PC-9 (cell line): ENCODE measurements around the gene ELFN1.

ENCODE experiments used
- CTCF ChIP-seq: fragments of 200-600 bp; sonication (generic); conservative IDR thresholded peaks from 2 replicates; pipeline ENCODE4 v1.6.1; 2017; ENCODE audit warnings: mixed run types, antibody characterized with exemption, mild to moderate bottlenecking, moderate library complexity
- EZH2 ChIP-seq: fragments of 200-600 bp; sonication (generic); IDR thresholded peaks from 2 replicates; pipeline ENCODE4 v1.8.0; 2017; ENCODE audit warnings: antibody characterized with exemption, low read depth

GRCh38 chr7:1708596-1709251 lies 38.6 kb downstream of the ELFN1 start:
- TF ChIP-seq CTCF (no peak), EZH2 (no peak)
